Measurements from ENCODE around the gene STRN.
"Not testable (repeated sequence)": the region's sequence is repeated elsewhere in the genome, so short reads cannot be mapped to it uniquely, and the experiment has no call there.

STRN gene

DNA sequence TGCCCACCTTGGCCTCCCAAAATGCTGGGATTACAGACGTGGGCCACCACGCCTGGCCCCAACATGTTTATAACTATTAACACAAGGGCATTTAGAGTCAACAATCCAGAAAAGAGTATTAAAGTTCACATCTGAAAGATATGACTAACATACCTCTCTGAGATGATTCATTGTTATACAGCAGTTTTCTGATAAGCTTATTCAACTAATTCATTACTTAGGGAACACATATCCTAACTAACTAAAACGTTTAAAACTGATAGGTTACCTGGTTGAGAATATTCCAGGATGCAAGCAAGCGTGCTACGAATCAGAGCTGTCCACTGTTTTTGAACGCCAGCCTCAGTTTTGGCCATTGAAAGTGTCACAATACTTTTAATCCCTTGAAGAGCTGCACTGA is 34.0 kb upstream of the STRN start:
- H3K4me3 ChIP-seq (ENCODE audit: low read depth, low read length) = no peak overlapping the region
- in situ Hi-C loops (cut with HindIII; ENCODE audit: low sequenced_read_pairs) = no loop called here
- TF ChIP-seq, protein P1, sequence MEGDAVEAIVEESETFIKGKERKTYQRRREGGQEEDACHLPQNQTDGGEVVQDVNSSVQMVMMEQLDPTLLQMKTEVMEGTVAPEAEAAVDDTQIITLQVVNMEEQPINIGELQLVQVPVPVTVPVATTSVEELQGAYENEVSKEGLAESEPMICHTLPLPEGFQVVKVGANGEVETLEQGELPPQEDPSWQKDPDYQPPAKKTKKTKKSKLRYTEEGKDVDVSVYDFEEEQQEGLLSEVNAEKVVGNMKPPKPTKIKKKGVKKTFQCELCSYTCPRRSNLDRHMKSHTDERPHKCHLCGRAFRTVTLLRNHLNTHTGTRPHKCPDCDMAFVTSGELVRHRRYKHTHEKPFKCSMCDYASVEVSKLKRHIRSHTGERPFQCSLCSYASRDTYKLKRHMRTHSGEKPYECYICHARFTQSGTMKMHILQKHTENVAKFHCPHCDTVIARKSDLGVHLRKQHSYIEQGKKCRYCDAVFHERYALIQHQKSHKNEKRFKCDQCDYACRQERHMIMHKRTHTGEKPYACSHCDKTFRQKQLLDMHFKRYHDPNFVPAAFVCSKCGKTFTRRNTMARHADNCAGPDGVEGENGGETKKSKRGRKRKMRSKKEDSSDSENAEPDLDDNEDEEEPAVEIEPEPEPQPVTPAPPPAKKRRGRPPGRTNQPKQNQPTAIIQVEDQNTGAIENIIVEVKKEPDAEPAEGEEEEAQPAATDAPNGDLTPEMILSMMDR (IDR thresholded peaks at IDR 0.05; ENCODE audit: low read depth, low read length) = no peak
- no peak for DNase-seq (ENCODE audit: low read depth, low spot score)

DNA sequence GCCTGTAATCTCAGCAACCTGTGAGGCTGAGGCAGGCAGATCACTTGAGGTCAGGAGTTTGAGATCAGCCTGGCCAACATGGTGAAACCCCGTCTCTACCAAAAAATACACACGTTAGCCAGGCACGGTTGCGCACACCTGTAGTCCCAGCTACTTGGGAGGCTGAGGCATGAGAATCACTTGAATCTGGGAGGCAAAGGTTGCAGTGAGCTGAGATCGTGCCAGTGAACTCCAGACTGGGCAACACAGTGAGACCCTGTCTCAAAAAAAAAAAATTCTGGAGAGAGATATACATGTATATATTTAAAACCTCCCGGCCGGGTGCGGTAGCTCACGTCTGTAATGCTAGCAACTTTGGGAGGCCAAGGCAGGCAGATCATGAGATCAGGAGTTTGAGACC is 33.1 kb upstream of the STRN start:
- H3K4me3 ChIP-seq (ENCODE audit: low read depth, low read length); in situ Hi-C loops (cut with HindIII; ENCODE audit: low sequenced_read_pairs); DNase-seq (ENCODE audit: low read depth, low spot score): not testable (repeated sequence)

GRCh38 chr2:36993841-36994620 is 27.7 kb upstream of the STRN start:
- no peak for DNase-seq (ENCODE audit: low read depth, low spot score)
- TF ChIP-seq, protein P1 (IDR thresholded peaks at IDR 0.05; ENCODE audit: low read depth, low read length) = no peak
- in situ Hi-C loops (cut with HindIII; ENCODE audit: low sequenced_read_pairs) = no loop called here
- no peak overlapping the region for H3K4me3 ChIP-seq (ENCODE audit: low read depth, low read length)

DNA sequence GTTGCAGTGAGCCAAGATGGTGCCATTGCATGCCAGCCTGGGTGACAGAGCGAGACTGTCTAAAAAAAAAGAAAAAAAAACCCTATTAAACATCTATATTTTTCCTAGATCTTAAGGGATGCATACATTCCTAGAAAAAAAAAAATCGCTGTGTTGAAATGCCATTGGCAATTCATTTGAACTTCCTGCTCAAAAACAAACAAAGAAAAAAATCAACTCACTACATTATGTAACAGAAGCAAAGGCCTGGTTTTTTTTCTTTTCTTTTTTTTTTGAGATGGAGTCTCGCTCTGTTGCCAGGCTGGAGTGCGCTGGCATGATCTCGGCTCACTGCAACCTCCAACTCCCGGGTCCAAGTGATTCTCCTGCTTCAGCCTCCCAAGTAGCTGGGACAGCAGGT is 21.7 kb upstream of the STRN start:
- TF ChIP-seq, protein P1 (IDR thresholded peaks at IDR 0.05; ENCODE audit: low read depth, low read length) = no peak
- in situ Hi-C loops (cut with HindIII; ENCODE audit: low sequenced_read_pairs) = no loop called here
- no peak overlapping the region for H3K4me3 ChIP-seq (ENCODE audit: low read depth, low read length)
- DNase-seq (ENCODE audit: low read depth, low spot score) = no peak

GRCh38 chr2:36982467-36982866 is 16.1 kb upstream of the STRN start:
- H3K4me3 ChIP-seq (ENCODE audit: low read depth, low read length) = no peak overlapping the region
- TF ChIP-seq, protein P1 (IDR thresholded peaks at IDR 0.05; ENCODE audit: low read depth, low read length) = no peak
- DNase-seq (ENCODE audit: low read depth, low spot score) = no peak
- in situ Hi-C loops (cut with HindIII; ENCODE audit: low sequenced_read_pairs) = no loop called here

GRCh38 chr2:36981911-36982310 is 15.6 kb upstream of the STRN start:
- no peak for DNase-seq (ENCODE audit: low read depth, low spot score)
- no peak overlapping the region for H3K4me3 ChIP-seq (ENCODE audit: low read depth, low read length)
- in situ Hi-C loops (cut with HindIII; ENCODE audit: low sequenced_read_pairs) = no loop called here
- TF ChIP-seq, protein P1 (IDR thresholded peaks at IDR 0.05; ENCODE audit: low read depth, low read length) = no peak

DNA sequence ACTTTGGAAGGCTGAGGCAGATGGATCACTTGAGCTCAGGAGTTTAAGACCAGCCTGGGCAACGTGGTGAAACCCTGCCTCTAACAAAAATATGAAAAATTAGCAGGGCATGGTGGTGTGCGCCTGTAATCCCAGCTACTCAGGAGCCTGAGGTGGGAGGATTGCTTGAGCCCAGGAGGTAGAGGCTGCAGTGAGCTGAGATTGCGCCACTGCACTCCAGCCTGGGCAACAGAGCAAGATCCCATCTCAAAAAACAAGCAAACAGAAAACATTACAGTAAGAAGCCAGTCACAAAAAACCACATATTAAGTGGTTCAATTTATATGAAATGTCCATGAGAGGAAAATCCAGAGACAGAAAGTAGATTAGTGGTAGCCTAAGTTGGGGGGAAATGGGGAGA is 12.7 kb upstream of the STRN start:
- in situ Hi-C loops (cut with HindIII; ENCODE audit: low sequenced_read_pairs); H3K4me3 ChIP-seq (ENCODE audit: low read depth, low read length); DNase-seq (ENCODE audit: low read depth, low spot score): not testable (repeated sequence)

DNA sequence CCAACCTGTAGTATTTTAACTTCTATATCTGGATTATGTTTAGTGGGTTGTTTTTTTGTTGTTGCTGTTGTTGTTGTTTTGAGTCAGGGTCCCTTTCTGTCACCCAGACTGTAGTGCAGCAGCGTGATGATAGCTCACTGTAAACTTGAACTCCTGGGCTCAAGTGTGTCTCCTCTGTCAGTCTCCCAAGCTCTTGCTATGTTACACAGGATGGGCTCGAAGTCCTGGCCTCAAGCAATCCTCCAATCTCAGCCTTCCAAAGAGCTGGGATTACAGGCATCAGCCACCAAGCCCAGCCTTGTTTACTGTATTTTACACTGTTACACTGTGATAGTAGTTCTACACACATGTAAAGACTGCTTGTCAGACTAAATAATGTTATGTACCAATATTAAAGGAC is 9.7 kb upstream of the STRN start:
- no peak for DNase-seq (ENCODE audit: low read depth, low spot score)
- TF ChIP-seq, protein P1 (IDR thresholded peaks at IDR 0.05; ENCODE audit: low read depth, low read length) = no peak
- in situ Hi-C loops (cut with HindIII; ENCODE audit: low sequenced_read_pairs) = no loop called here
- no peak overlapping the region for H3K4me3 ChIP-seq (ENCODE audit: low read depth, low read length)
